ENCODE measurements around the gene POLR1G. TPM values are rescaled to one million over a fixed set of nuclear protein-coding genes. Genes with fewer than 3 reads are reported as not detected.
"Not testable (repeated sequence)": the region's sequence is repeated elsewhere in the genome, so short reads cannot be mapped to it uniquely, and the experiment has no call there.

POLR1G gene
- total RNA-seq, 3 donors from 2014 or later (not counting 1 experiment from before 2014, with no cell fraction given), result 0.28 to 1.4 (median 0.45) TPM

DNA sequence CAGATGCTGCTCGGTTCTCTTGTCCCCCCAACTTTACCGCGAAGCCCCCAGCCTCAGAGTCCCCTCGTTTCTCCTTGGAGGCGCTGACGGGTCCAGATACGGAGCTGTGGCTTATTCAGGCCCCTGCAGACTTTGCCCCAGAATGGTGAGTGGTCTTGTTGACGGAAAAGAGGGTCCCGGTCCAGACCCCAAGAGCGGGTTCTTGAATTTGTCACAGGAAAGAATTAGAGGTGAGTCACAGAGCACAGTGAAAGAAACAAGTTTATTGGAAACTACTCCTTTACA lies 589 bp downstream of the POLR1G start:
- H3K36me3 ChIP-seq (ENCODE audit: control insufficient read depth, insufficient read depth, low read length), result no peaks in the 10 kb centered on the region
- no peak overlapping the region for H3K27ac ChIP-seq (ENCODE audit: low read length)
- intact Hi-C loops (cut with micrococcal nuclease), result loop anchor here (2.0 to 10.0 kb wide), 2 partner anchors 36 to 238 kb away; partner anchors contain the start of gene ERCC2
- peaks cover 10 to 14% of the 10 kb centered on the region in 2 donors for H3K27me3 Mint-ChIP-seq (ENCODE audit: low read depth in 2 of 2)
- no peaks in the 10 kb centered on the region for H3K9me3 Mint-ChIP-seq
- ATAC-seq, result no peak
- TF ChIP-seq CTCF (IDR thresholded peaks at IDR 0.05), result no peak
- H3K4me1 Mint-ChIP-seq, result peaks cover 33 to 37% of the 10 kb centered on the region in 2 donors
- H3K36me3 Mint-ChIP-seq, result no peaks in the 10 kb centered on the region
- peak overlapping the region; percentile 97 for H3K4me3 Mint-ChIP-seq
- H3K4me3 ChIP-seq (ENCODE audit: low read length), result peak overlapping the region; percentile 67
- no peak for DNase-seq
- no peaks in the 10 kb centered on the region for H3K9me3 ChIP-seq (ENCODE audit: control insufficient read depth, insufficient read depth, low read length)
- H3K27me3 ChIP-seq (ENCODE audit: control insufficient read depth, insufficient read depth, low read length), result peaks cover 25% of the 10 kb centered on the region
- H3K27ac Mint-ChIP-seq, result peak overlapping the region; percentile 86 to 92
- 2% methylated on average over 10 of the region's 10 CpGs for WGBS (ENCODE audit: insufficient coverage)
- peaks cover 35% of the 10 kb centered on the region for H3K4me1 ChIP-seq (ENCODE audit: control insufficient read depth, insufficient read depth, low read length)

- H3K27ac Mint-ChIP-seq; H3K9me3 Mint-ChIP-seq; H3K4me3 ChIP-seq (ENCODE audit: low read length); DNase-seq; H3K36me3 ChIP-seq (ENCODE audit: control insufficient read depth, insufficient read depth, low read length); H3K36me3 Mint-ChIP-seq; ATAC-seq; H3K9me3 ChIP-seq (ENCODE audit: control insufficient read depth, insufficient read depth, low read length); H3K27ac ChIP-seq (ENCODE audit: low read length): not testable (repeated sequence)
- Histone ChIP-seq H3K4me1 (ENCODE audit: control insufficient read depth, insufficient read depth, low read length) (peaks cover 35% of the 10 kb centered on the region), H3K27me3 (ENCODE audit: control insufficient read depth, insufficient read depth, low read length) (peaks cover 23% of the 10 kb centered on the region)
- peak overlapping the region; percentile 97 for H3K4me3 Mint-ChIP-seq
- H3K4me1 Mint-ChIP-seq, result peaks cover 33 to 37% of the 10 kb centered on the region in 2 donors
- intact Hi-C loops (cut with micrococcal nuclease), result loop anchor here (2.0 to 10.0 kb wide), 2 partner anchors 37 to 237 kb away; partner anchors contain the start of gene ERCC2
- peaks cover 10 to 14% of the 10 kb centered on the region in 2 donors for H3K27me3 Mint-ChIP-seq (ENCODE audit: low read depth in 2 of 2)
- 95% methylated on average over 5 of the region's 5 CpGs for WGBS (ENCODE audit: insufficient coverage)
These were observed 1.1 kb downstream of the POLR1G start for GRCh38 chr19:45407585-45407984.

GRCh38 chr19:45408121-45408520 lies 1.7 kb downstream of the POLR1G start:
- 94% methylated on average over 8 of the region's 8 CpGs for WGBS (ENCODE audit: insufficient coverage)
- H3K27me3 ChIP-seq (ENCODE audit: control insufficient read depth, insufficient read depth, low read length), result peaks cover 19% of the 10 kb centered on the region
- intact Hi-C loops (cut with micrococcal nuclease), result loop anchor here (10.0 kb wide), 1 partner anchor 237 kb away; no protein-coding TSS in a partner anchor
- H3K36me3 ChIP-seq (ENCODE audit: control insufficient read depth, insufficient read depth, low read length), result peaks cover 3% of the 10 kb centered on the region
- no peaks in the 10 kb centered on the region for H3K9me3 ChIP-seq (ENCODE audit: control insufficient read depth, insufficient read depth, low read length)
- DNase-seq, result no peak
- Mint-ChIP-seq H3K27ac (no peak overlapping the region), H3K4me3 (peak overlapping the region; percentile 64), H3K4me1 (peaks cover 33 to 37% of the 10 kb centered on the region in 2 donors), H3K9me3 (no peaks in the 10 kb centered on the region), H3K27me3 (ENCODE audit: low read depth in 2 of 2) (peaks cover 10 to 14% of the 10 kb centered on the region in 2 donors), H3K36me3 (no peaks in the 10 kb centered on the region)
- no peak for TF ChIP-seq CTCF (IDR thresholded peaks at IDR 0.05)
- no peak overlapping the region for H3K27ac ChIP-seq (ENCODE audit: low read length)
- no peak for ATAC-seq
- peaks cover 35% of the 10 kb centered on the region for H3K4me1 ChIP-seq (ENCODE audit: control insufficient read depth, insufficient read depth, low read length)
- no peak overlapping the region for H3K4me3 ChIP-seq (ENCODE audit: low read length)

DNA sequence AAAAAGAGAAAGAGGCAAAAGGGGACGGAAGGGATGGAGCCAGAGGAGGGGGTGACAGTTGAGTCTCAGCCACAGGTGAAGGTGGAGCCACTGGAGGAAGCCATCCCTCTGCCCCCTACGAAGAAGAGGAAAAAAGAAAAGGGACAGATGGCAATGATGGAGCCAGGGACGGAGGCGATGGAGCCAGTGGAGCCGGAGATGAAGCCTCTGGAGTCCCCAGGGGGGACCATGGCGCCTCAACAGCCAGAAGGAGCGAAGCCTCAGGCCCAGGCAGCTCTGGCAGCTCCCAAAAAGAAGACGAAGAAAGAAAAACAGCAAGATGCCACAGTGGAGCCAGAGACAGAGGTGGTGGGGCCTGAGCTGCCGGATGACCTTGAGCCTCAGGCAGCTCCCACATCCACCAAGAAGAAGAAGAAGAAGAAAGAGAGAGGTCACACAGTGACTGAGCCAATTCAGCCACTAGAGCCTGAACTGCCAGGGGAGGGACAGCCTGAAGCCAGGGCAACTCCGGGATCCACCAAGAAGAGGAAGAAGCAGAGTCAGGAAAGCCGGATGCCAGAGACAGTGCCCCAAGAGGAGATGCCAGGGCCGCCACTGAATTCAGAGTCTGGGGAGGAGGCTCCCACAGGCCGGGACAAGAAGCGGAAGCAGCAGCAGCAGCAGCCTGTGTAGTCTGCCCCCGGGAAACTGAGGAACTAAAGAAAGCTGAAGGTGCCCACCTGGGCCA lies 2.5 kb downstream of the POLR1G start:
- no peak for TF ChIP-seq CTCF (IDR thresholded peaks at IDR 0.05)
- Mint-ChIP-seq H3K27me3 (ENCODE audit: low read depth in 2 of 2) (peaks cover 2 to 6% of the 10 kb centered on the region in 2 donors), H3K4me1 (peaks cover 27 to 30% of the 10 kb centered on the region in 2 donors), H3K9me3 (no peaks in the 10 kb centered on the region), H3K36me3 (no peaks in the 10 kb centered on the region), H3K4me3 (no peak overlapping the region), H3K27ac (no peak overlapping the region)
- Histone ChIP-seq H3K4me1 (ENCODE audit: control insufficient read depth, insufficient read depth, low read length) (peaks cover 30% of the 10 kb centered on the region), H3K9me3 (ENCODE audit: control insufficient read depth, insufficient read depth, low read length) (no peaks in the 10 kb centered on the region), H3K27me3 (ENCODE audit: control insufficient read depth, insufficient read depth, low read length) (peaks cover 13% of the 10 kb centered on the region), H3K27ac (ENCODE audit: low read length) (no peak overlapping the region), H3K4me3 (ENCODE audit: low read length) (no peak overlapping the region), H3K36me3 (ENCODE audit: control insufficient read depth, insufficient read depth, low read length) (peaks cover 12% of the 10 kb centered on the region)
- no peak for DNase-seq
- intact Hi-C loops (cut with micrococcal nuclease), result loop anchor here (10.0 kb wide), 1 partner anchor 236 kb away; no protein-coding TSS in a partner anchor
- no peak for ATAC-seq
- 91% methylated on average over 15 of the region's 15 CpGs for WGBS (ENCODE audit: insufficient coverage)
